ENCODE measurements around the gene IGSF21. TPM values are rescaled to one million over a fixed set of nuclear protein-coding genes. Genes with fewer than 3 reads are reported as not detected.

Gene IGSF21
- not detected for total RNA-seq

- ATAC-seq: no peak
These were observed at the start of gene IGSF21 for GRCh38 chr1:18107369-18108298. Gene IGSF21, plus strand, starts transcription at chr1:18107798. Its CDS starts 331 bp downstream, at chr1:18108129.

GRCh38 chr1:18058206-18058921, 49.2 kb upstream of the IGSF21 start:
- no peak for ATAC-seq

GRCh38 chr1:18058981-18059605, 48.5 kb upstream of the IGSF21 start:
- ATAC-seq: no peak

- no peak for ATAC-seq
These were observed 47.2 kb upstream of the IGSF21 start for GRCh38 chr1:18060366-18060765.

GRCh38 chr1:18062185-18062584, 45.4 kb upstream of the IGSF21 start:
- no peak for ATAC-seq

- ATAC-seq: no peak
These were observed 43.1 kb upstream of the IGSF21 start for GRCh38 chr1:18064534-18064933.

GRCh38 chr1:18066576-18066975, 41.0 kb upstream of the IGSF21 start:
- no peak for ATAC-seq

- ATAC-seq: no peak
These were observed 37.7 kb upstream of the IGSF21 start for GRCh38 chr1:18069903-18070302.

- no peak for ATAC-seq
These were observed 35.5 kb upstream of the IGSF21 start for GRCh38 chr1:18072066-18072465.

- no peak for ATAC-seq
These were observed 34.4 kb upstream of the IGSF21 start for GRCh38 chr1:18073066-18073642.

GRCh38 chr1:18077657-18078215, 29.9 kb upstream of the IGSF21 start:
- no peak for ATAC-seq

GRCh38 chr1:18079941-18080735, 27.5 kb upstream of the IGSF21 start:
- no peak for ATAC-seq

GRCh38 chr1:18085387-18086074, 22.1 kb upstream of the IGSF21 start:
- ATAC-seq: no peak

- ATAC-seq: no peak
These were observed 19.5 kb upstream of the IGSF21 start for GRCh38 chr1:18088077-18088594.

GRCh38 chr1:18089488-18089887, 18.1 kb upstream of the IGSF21 start:
- no peak for ATAC-seq

- no peak for ATAC-seq
These were observed 17.0 kb upstream of the IGSF21 start for GRCh38 chr1:18090636-18091035.

GRCh38 chr1:18091660-18092446, 15.7 kb upstream of the IGSF21 start:
- no peak for ATAC-seq

GRCh38 chr1:18093193-18093592, 14.4 kb upstream of the IGSF21 start:
- ATAC-seq: no peak

GRCh38 chr1:18093646-18094045, 14.0 kb upstream of the IGSF21 start:
- no peak for ATAC-seq

- no peak for ATAC-seq
These were observed 13.5 kb upstream of the IGSF21 start for GRCh38 chr1:18094096-18094495.

Measured in esophagus mucosa (tissue), 1 donor.